Kidney (tissue), 14 donors: ENCODE results near the gene METTL26. TPM values are rescaled to one million over a fixed set of nuclear protein-coding genes. Genes with fewer than 3 reads are reported as not detected.
A peak's percentile ranks its signal among the peaks of the same experiment; 100 is the strongest.

Experiments used
- DNase-seq, 5 donors: peaks; one replicate each; pipeline ENCODE4 v3.0.0-alpha.2; 2013 to 2020
- FAIRE-seq: peaks from 2 replicates; lab custom pipeline; 2012; peaks lifted over from hg19 to GRCh38; lab: Jason Lieb, UNC
- H3K27ac ChIP-seq, 2 donors: one replicate each; pipeline ENCODE4 v1.7.0; 2013; ENCODE audit warnings: low read depth in 2 of 2, low read length in 2 of 2, inconsistent platforms in 1 of 2
- H3K27me3 ChIP-seq: one replicate; pipeline ENCODE4 v1.7.1; 2013; ENCODE audit warnings: low read length, inconsistent platforms; ENCODE audit not compliant: control insufficient read depth, insufficient read depth
- H3K36me3 ChIP-seq, 3 donors: one replicate each; pipeline versions ENCODE4 v1.7.0 to v1.7.1; 2013; ENCODE audit warnings: low read length in 3 of 3, control low read depth in 1 of 3, inconsistent platforms in 1 of 3; ENCODE audit not compliant: insufficient read depth in 3 of 3, control insufficient read depth in 2 of 3
- H3K4me1 ChIP-seq, 3 donors: one replicate each; pipeline versions ENCODE4 v1.7.0 to v1.7.1; 2013; ENCODE audit warnings: low read length in 3 of 3, inconsistent platforms in 1 of 3, low read depth in 1 of 3; ENCODE audit not compliant: control insufficient read depth in 2 of 3, insufficient read depth in 2 of 3
- H3K4me3 ChIP-seq, 3 donors: one replicate each; pipeline versions ENCODE4 v1.7.0 to v1.8.1; 2013; ENCODE audit warnings: low read length in 3 of 3, control low read depth in 1 of 3, inconsistent platforms in 1 of 3
- H3K9ac ChIP-seq, 3 donors: one replicate each; pipeline versions ENCODE4 v1.7.0 to v1.7.1; 2013; ENCODE audit warnings: low read length in 3 of 3, control low read depth in 1 of 3, inconsistent platforms in 1 of 3
- H3K9me3 ChIP-seq, 3 donors: one replicate each; pipeline versions ENCODE4 v1.7.0 to v1.7.1; 2013; ENCODE audit warnings: low read length in 3 of 3, control low read depth in 1 of 3, inconsistent platforms in 1 of 3; ENCODE audit not compliant: control insufficient read depth in 2 of 3, insufficient read depth in 1 of 3
- CTCF ChIP-seq: IDR thresholded peaks from 3 replicates; pipeline ENCODE4 v1.5.1; 2012; ENCODE audit warnings: mild to moderate bottlenecking, moderate library complexity, borderline replicate concordance; ENCODE audit not compliant: insufficient read depth; ENCODE audit errors: extremely low read depth
- intact Hi-C: fragments of 100-400 bp; cut with DNase I; formaldehyde crosslinking; loops from one replicate; pipeline ENCODE4 v1.11.1; 2022
- polyA plus RNA-seq: library from polyadenylated mRNA; stranded (reverse); fragments of 350-450 nt; fragmentation: Illumina TruSeq; extraction: RNeasy Lipid Tissue Mini Kit (QIAGEN cat#74804); gene quantifications from one replicate; pipeline ENCODE4 v1.2.3, GENCODE V29; 2014; ENCODE audit warnings: low read depth, low replicate concordance; ENCODE audit not compliant: insufficient read depth
- total RNA-seq: library from RNA; stranded (reverse); fragmentation: NEBNext Ultra II Directional; extraction: Animal tissue kit (Norgen Biotek cat#: 25700); gene quantifications from one replicate; pipeline ENCODE4 v1.2.1, GENCODE V29; 2021
- donor health status: control.
- donor health status: control.
- donor health status: control.
- donor health status: control.
- donor health status: control.
- donor health status: DM: yes; HTN: yes; CAD: no.
- donor health status: Normal renal cell carcinoma (clear cell type).

The METTL26 gene
- total and polyA plus RNA-seq, 2 donors from 2014 or later = 44.2 to 183 TPM

GRCh38 chr16:641326-642188 is 5.5 kb upstream of the METTL26 start, which contains the start of gene MCRIP2:
Gene MCRIP2, plus strand, starts transcription at chr16:641828. Its CDS starts 164 bp downstream, at chr16:641992.
- no peak for FAIRE-seq
- TF ChIP-seq CTCF = no peak

GRCh38 chr16:640614-641013 is 4.5 kb upstream of the METTL26 start:
- H3K27ac ChIP-seq = peak overlapping the region in 1 of 2 donors; percentile 80
- H3K27me3 ChIP-seq = no peaks in the 10 kb centered on the region
- no peaks in the 10 kb centered on the region for H3K9me3 ChIP-seq
- FAIRE-seq (no peak), DNase-seq (no peak)
- peaks cover 0 to 23% (median 0%) of the 10 kb centered on the region in 3 donors for H3K4me1 ChIP-seq
- H3K36me3 ChIP-seq = no peaks in the 10 kb centered on the region
- no peak for TF ChIP-seq CTCF
- intact Hi-C loops = no loop called here
- peak overlapping the region in 1 of 3 donors; percentile 81 for H3K9ac ChIP-seq
- H3K4me3 ChIP-seq = no peak overlapping the region

More at GRCh38 chr16:641326-642188, 5.5 kb upstream of the METTL26 start, which contains the start of gene MCRIP2:
- peak within 1 kb of the TSS in 2 of 3 donors; percentile 76 to 77 for H3K4me3 ChIP-seq
- no peaks in the 10 kb centered on the region for H3K36me3 ChIP-seq
- H3K4me1 ChIP-seq = peaks cover 0 to 31% (median 7%) of the 10 kb centered on the region in 3 donors
- intact Hi-C loops = no loop called here
- peak within 1 kb of the TSS in 2 of 3 donors; percentile 73 to 81 for H3K9ac ChIP-seq
- peak; percentile 72 to 95 (median 84) for DNase-seq
- H3K27me3 ChIP-seq = no peaks in the 10 kb centered on the region
- H3K9me3 ChIP-seq = no peaks in the 10 kb centered on the region
- peak within 1 kb of the TSS; percentile 80 to 86 for H3K27ac ChIP-seq

- FAIRE-seq (no peak), DNase-seq (no peak)
- Histone ChIP-seq H3K4me3 (no peak overlapping the region), H3K27me3 (no peaks in the 10 kb centered on the region), H3K4me1 (peaks cover 0 to 25% (median 0%) of the 10 kb centered on the region in 3 donors), H3K36me3 (no peaks in the 10 kb centered on the region), H3K9ac (no peak overlapping the region), H3K27ac (peak overlapping the region; percentile 32 to 52), H3K9me3 (no peaks in the 10 kb centered on the region)
- intact Hi-C loops = no loop called here
- TF ChIP-seq CTCF = no peak
Observed at GRCh38 chr16:638836-639235, 2.7 kb upstream of the METTL26 start.
